ENCODE measurements around the gene SLAIN1.
A peak's percentile ranks its signal among the peaks of the same experiment; 100 is the strongest.
"Not testable (repeated sequence)": the region's sequence is repeated elsewhere in the genome, so short reads cannot be mapped to it uniquely, and the experiment has no call there.

Gene SLAIN1

DNA sequence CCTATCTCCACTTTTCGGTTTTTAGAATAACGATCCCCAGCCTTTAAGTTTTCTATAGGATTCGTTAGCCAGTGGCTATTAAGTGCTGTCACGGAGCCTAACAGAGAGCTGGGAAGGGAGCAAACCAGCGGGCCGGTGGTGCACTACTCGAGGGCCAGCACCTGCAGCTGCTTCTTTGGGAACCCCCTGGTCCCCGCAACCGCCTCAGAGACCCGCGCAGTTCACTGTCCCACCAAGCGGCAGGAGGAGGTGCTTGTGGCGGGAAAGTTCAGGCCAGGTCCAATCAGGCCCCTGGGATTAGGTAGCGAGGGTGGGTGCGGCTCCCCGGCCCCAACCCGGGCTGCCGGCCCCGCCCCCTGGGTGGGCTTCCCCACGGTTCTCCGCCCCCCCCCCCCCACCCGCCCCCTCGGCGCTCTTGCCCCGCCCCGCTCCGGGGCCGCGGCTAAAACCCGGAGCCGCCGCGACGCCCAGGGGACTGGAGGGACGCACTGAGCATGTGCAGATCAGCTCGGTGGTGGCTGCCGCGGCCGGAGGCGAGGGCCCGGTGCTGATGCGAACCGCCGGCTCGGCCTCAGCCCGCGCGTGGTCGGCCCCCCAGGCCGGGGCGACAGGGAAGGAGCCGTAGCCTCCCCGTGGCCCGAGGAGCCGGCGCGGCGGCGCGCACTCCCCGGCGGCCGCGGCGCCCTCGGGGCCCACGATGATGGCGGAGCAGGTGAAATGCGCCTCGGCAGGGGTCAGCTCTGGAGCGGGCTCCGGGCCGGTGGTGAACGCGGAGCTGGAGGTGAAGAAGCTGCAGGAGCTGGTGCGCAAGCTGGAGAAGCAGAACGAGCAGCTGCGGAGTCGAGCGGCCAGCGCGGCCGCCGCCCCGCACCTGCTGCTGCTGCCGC lies at the start of gene SLAIN1:
Gene SLAIN1, plus strand, starts transcription at position 471 of the 887 bp plus-strand sequence. Its CDS starts 227 bp downstream, at position 698.
- DNase-seq (ENCODE audit: low read depth in 3 of 3, low spot score in 1 of 3), result peak; percentile 64 to 72 (median 65)

DNA sequence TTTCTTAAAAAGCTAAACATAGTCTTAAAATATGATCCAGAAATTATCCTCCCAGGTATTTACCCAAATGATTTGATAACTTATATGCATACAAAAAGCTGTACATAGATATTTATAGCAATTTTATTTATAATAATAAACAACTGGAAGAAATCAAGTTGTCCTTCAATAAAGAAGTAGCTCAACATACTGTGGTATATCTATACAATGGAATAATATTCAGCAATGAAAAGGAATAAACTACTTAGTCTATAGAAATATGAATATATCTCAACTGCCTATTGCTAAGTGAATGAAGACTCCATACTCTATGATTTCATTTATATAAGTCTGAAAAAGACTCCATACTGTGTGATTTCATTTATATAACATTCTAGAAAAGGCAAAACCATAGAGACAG lies 47.1 kb upstream of the SLAIN1 start:
- no peak for DNase-seq (ENCODE audit: low read depth in 3 of 3, low spot score in 1 of 3)

DNA sequence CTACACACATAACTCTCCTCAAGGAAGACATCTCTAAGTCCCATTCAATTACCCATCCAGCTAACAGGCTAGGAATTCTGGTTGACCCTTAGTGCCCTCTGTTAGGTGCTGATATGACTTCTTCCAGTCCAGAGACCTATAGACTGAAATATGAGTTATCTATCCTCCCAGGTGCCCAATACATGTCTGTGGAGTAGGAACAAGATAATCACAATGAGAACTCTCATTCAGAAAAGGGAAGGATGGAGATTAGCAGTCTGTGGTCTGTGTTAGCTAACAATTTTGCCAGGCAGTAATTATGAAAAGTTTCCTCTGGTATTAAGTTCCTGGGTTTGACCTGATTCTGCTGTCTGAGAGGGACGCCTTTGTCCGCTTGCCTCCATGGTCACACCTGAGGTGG lies 44.2 kb upstream of the SLAIN1 start:
- DNase-seq (ENCODE audit: low read depth in 3 of 3, low spot score in 1 of 3), result no peak

DNA sequence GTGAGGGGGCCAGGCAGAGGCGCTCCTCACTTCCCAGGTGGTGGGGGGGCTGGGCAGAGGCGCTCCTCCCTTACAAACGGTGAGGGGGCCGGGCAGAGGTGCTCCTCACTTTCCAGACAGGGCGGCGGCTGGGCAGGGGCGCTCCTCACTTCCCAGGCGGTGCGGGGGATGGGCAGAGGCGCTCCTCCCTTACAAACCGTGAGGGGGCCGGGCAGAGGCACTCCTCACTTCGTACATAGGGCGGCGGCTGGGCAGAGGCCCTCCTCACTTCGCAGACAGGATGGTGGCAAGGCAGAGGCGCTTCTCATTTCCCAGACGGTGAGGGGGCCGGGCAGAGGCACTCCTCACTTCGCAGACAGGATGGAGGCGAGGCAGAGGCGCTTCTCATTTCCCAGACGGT lies 37.5 kb upstream of the SLAIN1 start:
- DNase-seq (ENCODE audit: low read depth in 3 of 3, low spot score in 1 of 3), result not testable (repeated sequence)

DNA sequence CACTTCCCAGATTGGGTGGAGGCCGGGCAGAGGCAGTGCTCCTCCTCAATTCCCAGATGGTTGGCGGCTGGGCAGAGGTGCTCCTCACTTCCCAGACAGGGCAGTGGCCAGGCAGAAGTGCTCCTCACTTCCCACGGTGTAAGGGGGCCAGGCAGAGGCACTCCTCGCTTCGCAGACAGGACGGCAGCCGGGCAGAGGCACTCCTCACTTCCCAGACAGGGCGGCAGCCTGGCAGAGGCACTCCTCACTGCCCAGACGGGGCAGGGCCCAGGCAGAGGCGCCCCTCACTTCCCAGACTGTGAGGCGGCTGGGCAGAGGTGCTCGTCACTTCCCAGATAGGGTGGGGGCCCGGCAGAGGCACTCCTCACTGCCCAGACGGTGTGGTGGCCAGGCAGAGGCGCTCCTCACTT lies 36.6 kb upstream of the SLAIN1 start:
- DNase-seq (ENCODE audit: low read depth in 3 of 3, low spot score in 1 of 3), result no peak

DNA sequence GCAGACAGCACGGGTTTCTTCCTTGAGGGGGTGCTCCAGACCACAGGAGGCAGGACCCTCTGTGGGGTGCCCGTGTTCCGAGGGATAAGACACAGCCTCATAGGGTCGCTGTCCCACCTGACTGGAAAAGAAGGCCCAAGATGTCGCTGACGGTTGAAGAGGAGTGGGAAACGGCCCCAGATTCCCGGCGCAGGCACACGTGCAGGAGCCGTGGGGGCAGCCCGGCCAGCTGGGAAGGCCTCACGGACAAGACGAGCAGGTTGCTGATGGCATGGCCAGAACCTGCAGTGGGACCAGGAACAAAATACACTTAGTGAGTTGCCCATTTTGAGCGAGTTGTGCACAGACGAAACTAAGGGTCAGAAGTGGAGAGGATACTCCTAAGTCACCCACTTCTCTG lies 35.2 kb upstream of the SLAIN1 start:
- not testable (repeated sequence) for DNase-seq (ENCODE audit: low read depth in 3 of 3, low spot score in 1 of 3)

DNA sequence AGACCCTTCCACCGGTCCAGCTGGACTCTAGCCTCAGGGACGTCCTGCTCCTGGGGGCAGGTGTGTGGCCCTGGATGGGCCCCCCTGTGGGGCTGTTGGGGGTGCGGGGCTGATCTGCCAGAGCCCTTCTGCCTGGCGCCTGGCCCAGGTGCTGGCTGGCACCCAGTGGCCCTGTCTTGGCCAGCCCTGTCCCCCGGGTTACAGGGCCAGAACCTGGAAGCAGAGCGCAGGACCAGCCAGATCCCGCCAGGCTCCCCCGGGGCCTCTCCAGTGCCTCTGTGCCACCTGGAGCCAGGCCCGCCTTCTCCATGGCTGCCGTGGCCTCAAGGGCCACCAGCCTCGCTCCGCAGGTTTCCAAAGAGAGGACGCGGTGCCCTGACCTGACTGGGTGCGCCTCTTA lies 34.7 kb upstream of the SLAIN1 start:
- DNase-seq (ENCODE audit: low read depth in 3 of 3, low spot score in 1 of 3), result not testable (repeated sequence)

DNA sequence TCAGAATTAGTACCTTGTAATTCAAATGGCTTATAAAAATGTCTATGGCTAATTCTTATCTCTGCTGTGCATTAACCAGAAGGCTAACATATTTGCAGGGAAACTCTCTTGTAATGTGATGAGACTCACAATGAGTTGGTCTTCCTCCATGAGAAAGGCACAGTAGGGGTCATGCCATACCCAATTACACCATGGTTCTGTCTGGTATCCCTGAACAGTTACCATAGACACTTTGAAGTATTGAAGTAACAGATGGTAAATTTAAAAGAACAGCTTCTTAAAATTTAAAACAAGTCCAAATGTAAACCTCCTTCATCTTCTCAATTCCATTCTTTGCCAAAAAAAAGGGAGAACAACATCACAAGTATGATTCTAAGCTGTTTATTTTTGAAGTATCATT lies 22.6 kb upstream of the SLAIN1 start:
- DNase-seq (ENCODE audit: low read depth in 3 of 3, low spot score in 1 of 3), result no peak

DNA sequence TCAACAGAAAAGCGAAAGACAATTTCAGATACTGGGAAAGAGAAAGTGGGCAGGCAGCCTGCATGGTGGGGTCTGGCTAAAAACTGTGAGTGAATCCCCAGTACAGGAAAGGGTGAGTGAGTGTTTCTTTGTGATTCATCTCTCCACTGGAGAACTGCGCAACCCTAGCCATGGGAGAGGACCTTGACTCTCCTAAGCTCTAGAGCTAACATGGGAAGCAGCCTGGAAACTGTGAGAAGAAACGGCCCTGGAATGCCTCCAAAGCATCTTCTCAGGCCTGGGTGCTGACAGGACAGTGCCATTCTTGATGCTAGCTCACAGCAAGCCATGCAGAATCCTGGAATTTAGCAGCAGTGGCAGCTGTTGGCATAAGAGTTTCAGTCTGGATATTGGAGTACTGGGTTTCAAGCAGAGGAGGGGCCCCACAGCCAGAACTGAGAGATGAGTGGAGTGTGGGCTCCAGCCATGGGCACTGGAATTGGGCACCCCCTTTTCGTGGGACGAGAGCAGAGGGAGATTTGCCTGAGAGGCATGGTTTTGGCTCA lies 18.7 kb upstream of the SLAIN1 start:
- DNase-seq (ENCODE audit: low read depth in 3 of 3, low spot score in 1 of 3), result no peak

DNA sequence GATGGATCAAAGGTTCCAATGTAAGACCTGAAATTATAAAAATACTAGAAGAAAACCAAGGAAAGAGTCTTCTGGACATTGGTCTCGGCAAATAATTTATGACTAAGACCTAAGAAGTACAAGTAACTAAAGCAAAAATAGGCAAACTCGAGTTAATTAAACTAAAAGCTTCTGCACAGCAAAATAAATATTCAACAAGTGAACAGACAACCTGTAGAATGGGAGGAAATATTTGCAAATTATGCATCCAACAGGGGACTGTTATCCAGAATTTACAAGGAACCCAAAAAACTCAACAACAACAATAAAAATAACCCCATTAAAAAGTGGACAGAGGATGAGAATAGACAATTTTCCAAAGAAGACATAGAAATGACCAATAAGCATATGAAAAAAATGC lies 9.7 kb upstream of the SLAIN1 start:
- DNase-seq (ENCODE audit: low read depth in 3 of 3, low spot score in 1 of 3), result no peak

DNA sequence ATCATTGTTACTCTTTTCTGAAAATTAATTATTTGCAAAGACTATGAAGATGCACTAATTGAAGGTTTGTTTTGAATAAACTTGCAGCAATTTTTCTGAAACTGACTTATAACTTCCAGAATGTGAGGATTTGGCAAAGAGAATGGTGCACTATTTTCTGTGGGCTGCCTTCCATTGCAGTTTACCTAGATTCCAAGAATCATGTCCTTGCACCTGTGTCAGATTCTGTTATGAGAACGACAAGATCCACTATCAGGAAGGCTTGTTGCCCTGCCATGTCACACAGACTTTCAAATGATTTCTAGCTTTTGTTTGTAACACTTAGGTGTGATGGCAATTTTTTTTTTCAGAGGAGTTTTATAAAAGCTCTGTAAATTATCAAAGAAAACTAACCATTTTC lies 5.6 kb upstream of the SLAIN1 start:
- DNase-seq (ENCODE audit: low read depth in 3 of 3, low spot score in 1 of 3), result no peak

DNA sequence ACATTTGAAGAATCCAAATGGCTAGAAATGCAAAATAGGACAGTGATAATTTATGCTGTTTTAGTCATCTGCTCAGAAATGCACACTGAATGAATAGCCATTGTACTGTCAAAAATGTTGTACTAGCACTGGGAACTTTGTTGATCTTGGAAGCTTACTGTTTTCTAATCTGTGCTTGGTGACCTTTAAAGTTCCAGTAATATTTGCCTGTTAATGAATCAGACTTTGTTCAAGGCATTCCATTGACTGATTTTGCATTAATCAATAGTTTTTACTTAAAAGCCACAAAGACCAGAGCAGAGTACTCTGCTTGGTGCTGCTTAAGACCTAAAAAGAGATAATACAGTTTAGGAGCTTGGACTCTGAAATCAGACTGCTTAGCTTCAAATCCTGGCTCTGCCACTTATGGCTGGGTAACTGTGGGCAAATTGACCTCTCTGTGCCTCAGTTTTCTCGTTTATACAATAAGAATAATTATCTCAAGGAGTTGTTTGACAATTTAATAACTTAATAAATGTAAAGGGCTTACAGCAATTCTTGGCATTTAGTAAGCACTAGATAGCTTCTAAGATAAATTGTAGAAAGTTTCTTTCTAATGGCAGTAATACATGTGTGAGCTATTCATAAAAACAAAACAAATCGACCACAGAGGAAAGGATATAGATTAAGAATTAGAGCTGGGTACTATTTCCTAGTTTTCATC lies 4.6 kb upstream of the SLAIN1 start:
- no peak for DNase-seq (ENCODE audit: low read depth in 3 of 3, low spot score in 1 of 3)

DNA sequence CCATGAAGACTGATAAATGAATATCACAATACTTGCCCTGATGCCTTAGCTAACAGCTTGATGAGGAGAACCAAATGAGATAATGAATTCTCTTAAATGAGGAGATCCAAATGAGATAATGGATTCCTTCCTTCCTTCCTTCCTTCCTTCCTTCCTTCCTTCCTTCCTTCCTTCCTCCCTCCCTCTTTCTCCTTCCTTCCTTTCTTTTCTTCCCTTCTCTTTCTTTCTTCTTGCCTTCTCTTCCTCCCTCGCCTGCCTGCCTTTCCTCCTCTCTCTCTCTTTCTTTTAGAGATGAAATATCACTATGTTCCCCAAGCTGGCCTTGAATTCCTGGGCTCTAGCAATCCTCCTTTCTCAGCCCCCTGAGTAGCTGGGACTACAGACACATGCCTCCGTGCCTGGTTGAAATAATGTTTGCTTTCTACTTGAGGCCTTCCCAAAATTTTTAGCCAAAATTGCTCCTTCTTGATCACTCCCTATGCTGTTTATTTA lies 4.0 kb upstream of the SLAIN1 start:
- no peak for DNase-seq (ENCODE audit: low read depth in 3 of 3, low spot score in 1 of 3)

DNA sequence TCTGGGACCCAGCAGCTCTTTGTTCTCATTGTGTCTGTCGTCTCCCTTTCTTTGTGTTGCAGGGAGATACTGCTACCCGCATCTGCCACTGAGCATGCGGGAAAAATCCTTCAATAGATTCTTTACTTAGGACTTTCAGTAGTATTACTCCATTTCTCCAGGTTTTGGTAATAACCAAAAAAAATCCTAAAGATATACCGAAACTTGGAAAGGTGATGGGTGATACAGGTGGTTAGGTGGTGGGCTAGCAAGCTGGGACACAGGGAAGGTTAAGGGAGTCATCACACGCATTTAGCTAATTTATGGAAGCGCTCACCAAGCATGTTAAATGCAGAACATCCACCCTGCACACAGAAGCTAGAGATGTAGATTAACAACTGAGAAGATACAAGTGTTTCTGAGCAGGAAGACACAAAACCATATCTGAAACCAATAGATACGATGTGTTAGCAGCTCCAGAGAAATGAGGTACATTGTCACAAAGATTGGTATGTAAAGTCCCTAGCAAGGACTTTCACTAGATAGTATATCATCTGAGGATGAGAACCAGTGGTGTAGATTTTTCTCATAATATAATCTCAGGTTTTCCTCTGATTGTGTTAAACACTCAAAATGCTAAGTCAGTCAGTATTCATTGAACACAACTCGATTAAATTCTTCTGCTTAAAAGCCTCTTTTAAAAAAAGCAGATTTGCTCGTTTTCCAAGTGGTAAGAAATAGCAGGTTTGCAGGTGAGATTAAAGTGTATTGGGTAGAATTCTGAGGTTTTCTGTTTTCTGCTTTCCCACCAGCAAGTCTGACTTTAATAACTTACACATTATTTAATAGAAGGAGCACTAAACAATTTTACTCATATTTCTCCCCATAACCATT lies 1.2 kb upstream of the SLAIN1 start:
- no peak for DNase-seq (ENCODE audit: low read depth in 3 of 3, low spot score in 1 of 3)

DNA sequence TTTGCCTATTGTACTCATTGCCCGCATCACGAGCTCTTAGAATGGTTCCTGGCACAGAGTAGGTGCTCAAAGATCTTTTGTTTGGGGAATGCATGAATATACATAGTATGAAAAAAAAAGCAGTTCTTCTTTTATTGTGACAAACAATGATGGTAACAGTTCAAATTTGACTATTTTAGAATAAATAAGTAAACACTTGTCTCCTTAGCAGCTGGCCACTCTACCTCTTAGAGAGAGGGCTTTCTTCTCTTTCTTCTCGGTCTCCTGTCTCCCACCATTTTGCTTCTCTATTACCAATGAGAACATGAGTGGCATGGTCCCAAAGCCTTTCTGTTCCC lies 639 bp upstream of the SLAIN1 start:
- no peak for DNase-seq (ENCODE audit: low read depth in 3 of 3, low spot score in 1 of 3)

DNA sequence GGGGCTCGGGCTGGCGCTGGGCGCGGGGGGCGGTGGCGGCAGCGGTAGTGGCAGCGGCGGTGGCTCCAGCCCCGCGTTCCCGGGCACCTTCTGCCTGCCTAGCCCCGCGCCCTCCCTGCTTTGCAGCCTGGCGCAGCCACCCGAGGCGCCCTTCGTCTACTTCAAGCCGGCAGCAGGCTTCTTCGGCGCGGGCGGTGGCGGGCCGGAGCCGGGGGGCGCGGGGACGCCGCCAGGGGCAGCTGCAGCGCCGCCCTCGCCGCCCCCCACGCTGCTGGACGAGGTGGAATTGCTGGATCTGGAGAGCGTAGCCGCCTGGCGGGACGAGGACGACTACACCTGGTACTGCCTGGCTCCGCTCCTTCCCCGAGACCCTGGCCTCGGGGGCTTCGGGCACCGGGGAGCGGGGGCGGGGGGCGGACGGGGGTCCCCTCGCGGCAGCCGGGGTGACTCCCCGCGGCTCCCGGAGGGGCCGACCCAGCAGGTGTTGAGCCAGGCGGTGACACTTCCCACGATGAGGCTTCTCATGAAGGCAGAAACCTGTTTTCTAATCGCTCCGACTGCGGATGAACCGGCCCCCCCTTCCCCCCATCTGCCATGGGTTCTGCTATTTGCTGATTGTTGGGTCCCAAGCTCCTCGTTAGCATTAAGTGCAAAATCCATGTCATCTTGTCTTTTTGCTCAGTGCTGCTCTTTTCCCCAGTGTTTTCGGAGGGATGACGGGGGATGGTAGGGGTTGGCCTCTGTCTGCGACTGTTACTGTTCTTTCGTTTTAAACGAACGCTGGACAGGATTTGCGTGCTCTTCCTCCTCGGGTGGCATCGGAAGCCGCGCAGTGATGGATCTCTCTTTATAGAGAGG lies 943 bp downstream of the SLAIN1 start:
- peak in 2 of 3 donors; percentile 8 to 13 for DNase-seq (ENCODE audit: low read depth in 3 of 3, low spot score in 1 of 3)

DNA sequence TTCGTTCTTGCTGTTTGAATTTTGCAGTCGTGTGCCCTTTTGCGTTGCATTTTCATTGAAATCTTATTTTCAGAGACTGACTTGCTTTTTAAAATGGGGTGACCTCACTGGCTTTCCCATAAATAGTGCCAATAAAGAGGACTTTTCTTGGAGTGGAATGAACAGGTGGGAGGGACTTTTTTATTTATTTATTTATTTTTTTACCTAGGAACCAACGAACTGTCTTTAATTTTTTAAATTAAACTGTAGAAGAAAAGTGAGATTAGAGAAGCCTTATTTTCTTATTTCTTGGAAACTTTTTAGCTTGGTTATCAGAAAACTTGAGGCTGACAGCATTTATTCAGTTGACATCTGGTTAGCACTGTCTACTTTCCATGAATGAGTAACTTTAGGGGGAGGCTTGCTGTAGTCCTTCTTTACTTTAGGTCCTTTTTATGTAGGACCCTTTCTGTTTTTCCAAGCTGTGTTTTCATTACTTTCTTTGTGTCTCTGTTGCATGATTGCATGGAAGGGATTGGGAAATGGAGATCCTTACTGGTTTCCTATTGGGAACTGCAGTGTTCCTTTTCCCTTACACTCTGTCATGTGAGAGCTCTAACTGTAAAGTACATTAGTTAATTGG lies 1.7 kb downstream of the SLAIN1 start:
- no peak for DNase-seq (ENCODE audit: low read depth in 3 of 3, low spot score in 1 of 3)

DNA sequence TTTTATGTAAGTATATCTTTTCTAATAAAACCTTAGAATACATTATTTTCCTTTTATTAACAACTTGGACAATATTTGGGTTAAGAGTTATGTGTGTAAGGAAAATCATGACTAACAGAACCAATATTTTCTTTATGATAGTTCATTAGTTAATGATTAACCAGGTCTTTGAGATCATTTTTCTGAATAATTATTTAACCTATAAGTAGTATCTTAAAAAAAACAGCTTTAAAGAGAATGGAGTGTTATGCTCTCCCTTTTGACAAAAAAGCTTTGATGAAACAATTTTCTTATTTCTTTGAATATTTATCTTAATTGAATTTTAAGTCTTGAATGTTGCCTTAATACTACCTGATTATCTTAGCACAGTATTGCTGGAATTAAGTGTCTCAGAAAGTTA lies 3.8 kb downstream of the SLAIN1 start:
- DNase-seq (ENCODE audit: low read depth in 3 of 3, low spot score in 1 of 3), result no peak

DNA sequence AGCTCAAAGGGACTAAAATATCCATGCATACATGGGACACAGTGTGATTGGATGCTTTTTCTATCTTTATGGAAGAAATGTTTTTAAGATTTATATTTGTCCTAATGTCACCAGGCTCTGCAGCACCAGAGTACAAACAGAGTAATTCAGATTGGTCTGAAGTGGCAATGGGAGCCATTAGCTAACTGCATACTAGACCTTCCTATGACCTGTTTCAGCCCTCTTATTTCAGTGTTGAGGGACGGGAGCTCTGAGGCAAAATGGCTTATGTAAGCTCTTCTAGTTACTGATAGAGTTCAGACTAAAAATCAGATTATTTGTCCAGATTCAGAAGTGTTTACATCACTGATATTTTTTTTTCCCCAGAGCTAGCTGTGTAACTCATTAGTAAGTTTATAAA lies 4.9 kb downstream of the SLAIN1 start:
- DNase-seq (ENCODE audit: low read depth in 3 of 3, low spot score in 1 of 3), result no peak

DNA sequence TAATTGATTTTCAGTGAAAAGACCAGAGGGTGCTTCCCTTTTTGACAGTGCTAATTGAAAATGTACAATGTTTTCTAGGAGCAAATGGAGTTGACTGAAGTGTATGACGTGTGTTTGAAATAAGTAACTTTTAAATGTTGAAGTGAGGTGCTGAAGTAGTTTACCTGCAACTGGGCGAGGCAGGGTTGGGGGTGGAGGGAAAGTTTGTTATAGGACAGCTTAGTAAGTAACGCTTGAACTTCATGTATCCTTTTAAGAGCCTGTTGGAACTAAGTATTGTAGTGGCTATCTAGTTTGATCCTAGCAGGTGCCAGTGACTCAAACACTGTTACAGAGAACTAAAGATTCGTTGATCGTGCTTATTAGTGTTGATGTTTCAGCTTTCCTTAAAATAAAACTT lies 5.9 kb downstream of the SLAIN1 start:
- no peak for DNase-seq (ENCODE audit: low read depth in 3 of 3, low spot score in 1 of 3)
